Measurements from ENCODE around the gene FBXL19.

FBXL19 gene

GRCh38 chr16:30979170-30980022 lies 56.0 kb downstream of the FBXL19 start:
- no peak overlapping the region for H3K27ac ChIP-seq
- no peak for TF ChIP-seq ZFX (IDR thresholded peaks at IDR 0.05)
- TF ChIP-seq, protein P1, sequence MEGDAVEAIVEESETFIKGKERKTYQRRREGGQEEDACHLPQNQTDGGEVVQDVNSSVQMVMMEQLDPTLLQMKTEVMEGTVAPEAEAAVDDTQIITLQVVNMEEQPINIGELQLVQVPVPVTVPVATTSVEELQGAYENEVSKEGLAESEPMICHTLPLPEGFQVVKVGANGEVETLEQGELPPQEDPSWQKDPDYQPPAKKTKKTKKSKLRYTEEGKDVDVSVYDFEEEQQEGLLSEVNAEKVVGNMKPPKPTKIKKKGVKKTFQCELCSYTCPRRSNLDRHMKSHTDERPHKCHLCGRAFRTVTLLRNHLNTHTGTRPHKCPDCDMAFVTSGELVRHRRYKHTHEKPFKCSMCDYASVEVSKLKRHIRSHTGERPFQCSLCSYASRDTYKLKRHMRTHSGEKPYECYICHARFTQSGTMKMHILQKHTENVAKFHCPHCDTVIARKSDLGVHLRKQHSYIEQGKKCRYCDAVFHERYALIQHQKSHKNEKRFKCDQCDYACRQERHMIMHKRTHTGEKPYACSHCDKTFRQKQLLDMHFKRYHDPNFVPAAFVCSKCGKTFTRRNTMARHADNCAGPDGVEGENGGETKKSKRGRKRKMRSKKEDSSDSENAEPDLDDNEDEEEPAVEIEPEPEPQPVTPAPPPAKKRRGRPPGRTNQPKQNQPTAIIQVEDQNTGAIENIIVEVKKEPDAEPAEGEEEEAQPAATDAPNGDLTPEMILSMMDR (conservative IDR thresholded peaks at IDR 0.05), result no peak

GRCh38 chr16:30980023-30980371 lies 56.6 kb downstream of the FBXL19 start:
- no peak for TF ChIP-seq ZFX (IDR thresholded peaks at IDR 0.05)
- TF ChIP-seq, protein P1 (conservative IDR thresholded peaks at IDR 0.05), result no peak
- H3K27ac ChIP-seq, result no peak overlapping the region

DNA sequence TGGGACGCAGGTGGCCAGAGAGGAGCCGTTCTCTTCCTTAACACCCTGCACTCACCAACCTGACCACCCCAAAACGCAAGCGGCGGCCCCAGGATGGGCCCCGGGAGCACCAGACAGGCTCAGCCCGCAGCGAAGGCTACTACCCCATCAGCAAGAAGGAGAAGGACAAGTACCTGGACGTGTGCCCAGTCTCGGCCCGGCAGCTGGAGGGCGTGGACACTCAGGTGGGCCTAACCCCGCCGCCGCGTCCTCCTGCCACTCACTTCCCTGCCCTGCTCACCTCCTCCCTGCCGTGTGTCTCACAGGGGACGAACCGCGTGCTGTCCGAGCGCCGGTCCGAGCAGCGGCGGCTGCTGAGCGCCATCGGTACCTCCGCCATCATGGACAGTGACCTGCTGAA lies 57.1 kb downstream of the FBXL19 start:
- no peak overlapping the region for H3K27ac ChIP-seq
- TF ChIP-seq, protein P1 (conservative IDR thresholded peaks at IDR 0.05), result no peak
- TF ChIP-seq ZFX (IDR thresholded peaks at IDR 0.05), result no peak

DNA sequence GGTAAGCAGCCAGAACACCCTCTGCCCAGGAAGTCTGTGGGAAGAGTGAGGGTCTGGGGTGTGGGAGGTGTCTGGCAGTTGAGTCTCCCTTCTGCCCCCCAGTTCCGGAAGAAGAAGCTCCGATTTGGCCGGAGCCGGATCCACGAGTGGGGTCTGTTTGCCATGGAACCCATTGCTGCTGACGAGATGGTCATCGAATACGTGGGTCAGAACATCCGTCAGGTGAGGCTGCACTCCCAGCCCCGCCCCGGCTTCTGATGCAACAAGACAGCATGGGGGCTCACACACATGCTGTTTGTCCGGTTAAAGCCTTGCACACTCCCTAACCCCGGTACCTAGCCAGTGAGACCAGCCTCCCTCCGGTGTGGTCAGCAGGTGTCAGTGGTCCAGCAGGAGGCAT lies 57.6 kb downstream of the FBXL19 start:
- no peak for TF ChIP-seq ZFX (IDR thresholded peaks at IDR 0.05)
- TF ChIP-seq, protein P1 (conservative IDR thresholded peaks at IDR 0.05), result no peak
- no peak overlapping the region for H3K27ac ChIP-seq

GRCh38 chr16:30982548-30983288 lies 59.3 kb downstream of the FBXL19 start:
- no peak overlapping the region for H3K27ac ChIP-seq
- TF ChIP-seq, protein P1 (conservative IDR thresholded peaks at IDR 0.05), result no peak
- no peak for TF ChIP-seq ZFX (IDR thresholded peaks at IDR 0.05)

- no peak overlapping the region for H3K27ac ChIP-seq
- TF ChIP-seq, protein P1 (conservative IDR thresholded peaks at IDR 0.05), result no peak
These were observed 60.0 kb downstream of the FBXL19 start for GRCh38 chr16:30983289-30983889.
